ENCODE measurements around the gene RTP1. TPM values are rescaled to one million over a fixed set of nuclear protein-coding genes. Genes with fewer than 3 reads are reported as not detected.

The RTP1 gene
- total RNA-seq, 1 donor from 2014 or later, result not detected

- Histone ChIP-seq H3K4me1 (peaks cover 3 to 17% of the 10 kb centered on the region in 2 donors), H3K4me3 (no peak overlapping the region), H3K36me3 (no peaks in the 10 kb centered on the region), H3K27me3 (no peaks in the 10 kb centered on the region), H3K9me3 (no peaks in the 10 kb centered on the region), H3K27ac (no peak overlapping the region)
- no peak for TF ChIP-seq CTCF (IDR thresholded peaks at IDR 0.05)
- intact Hi-C loops (cut with DNase I), result no loop called here
- no peak for DNase-seq (ENCODE audit: low spot score in 2 of 2)
These were observed 15.7 kb upstream of the RTP1 start for GRCh38 chr3:187181454-187182170.

GRCh38 chr3:187183210-187183862 is 13.9 kb upstream of the RTP1 start:
- DNase-seq (ENCODE audit: low spot score in 2 of 2), result no peak
- no peaks in the 10 kb centered on the region for H3K36me3 ChIP-seq
- no peaks in the 10 kb centered on the region for H3K9me3 ChIP-seq
- peaks cover 6 to 31% of the 10 kb centered on the region in 2 donors for H3K4me1 ChIP-seq
- H3K4me3 ChIP-seq, result no peak overlapping the region
- H3K27me3 ChIP-seq, result no peaks in the 10 kb centered on the region
- H3K27ac ChIP-seq, result peak overlapping the region; percentile 19 to 43
- no peak for TF ChIP-seq CTCF (IDR thresholded peaks at IDR 0.05)
- intact Hi-C loops (cut with DNase I), result no loop called here

- Histone ChIP-seq H3K9me3 (no peaks in the 10 kb centered on the region), H3K27me3 (no peaks in the 10 kb centered on the region), H3K4me1 (peaks cover 6 to 35% of the 10 kb centered on the region in 2 donors), H3K36me3 (no peaks in the 10 kb centered on the region), H3K4me3 (no peak overlapping the region), H3K27ac (peak overlapping the region in 1 of 2 donors; percentile 19)
- DNase-seq (ENCODE audit: low spot score in 2 of 2), result no peak
- intact Hi-C loops (cut with DNase I), result no loop called here
- TF ChIP-seq CTCF (IDR thresholded peaks at IDR 0.05), result no peak
These were observed 13.4 kb upstream of the RTP1 start for GRCh38 chr3:187183903-187184302.

- no peaks in the 10 kb centered on the region for H3K27me3 ChIP-seq
- H3K36me3 ChIP-seq, result no peaks in the 10 kb centered on the region
- TF ChIP-seq CTCF (IDR thresholded peaks at IDR 0.05), result no peak
- intact Hi-C loops (cut with DNase I), result no loop called here
- H3K4me3 ChIP-seq, result no peak overlapping the region
- H3K4me1 ChIP-seq, result peaks cover 6 to 48% of the 10 kb centered on the region in 2 donors
- peak overlapping the region; percentile 84 to 88 for H3K27ac ChIP-seq
- no peak for DNase-seq (ENCODE audit: low spot score in 2 of 2)
- no peaks in the 10 kb centered on the region for H3K9me3 ChIP-seq
These were observed 11.5 kb upstream of the RTP1 start for GRCh38 chr3:187185759-187186158.

- no peak for DNase-seq (ENCODE audit: low spot score in 2 of 2)
- Histone ChIP-seq H3K4me1 (peaks cover 6 to 48% of the 10 kb centered on the region in 2 donors), H3K36me3 (no peaks in the 10 kb centered on the region), H3K4me3 (no peak overlapping the region), H3K27ac (peak overlapping the region; percentile 84 to 88), H3K9me3 (no peaks in the 10 kb centered on the region), H3K27me3 (no peaks in the 10 kb centered on the region)
- no peak for TF ChIP-seq CTCF (IDR thresholded peaks at IDR 0.05)
- intact Hi-C loops (cut with DNase I), result no loop called here
These were observed 10.9 kb upstream of the RTP1 start for GRCh38 chr3:187186375-187186774.
